NCI-H774 (cell line): ENCODE results near the gene GGTLC2.
"Not testable (repeated sequence)": the region's sequence is repeated elsewhere in the genome, so short reads cannot be mapped to it uniquely, and the experiment has no call there.

Source experiments
- DNase-seq: peaks from one replicate; lab custom pipeline; 2025; lab: John Stamatoyannopoulos, UW

The GGTLC2 gene

DNA sequence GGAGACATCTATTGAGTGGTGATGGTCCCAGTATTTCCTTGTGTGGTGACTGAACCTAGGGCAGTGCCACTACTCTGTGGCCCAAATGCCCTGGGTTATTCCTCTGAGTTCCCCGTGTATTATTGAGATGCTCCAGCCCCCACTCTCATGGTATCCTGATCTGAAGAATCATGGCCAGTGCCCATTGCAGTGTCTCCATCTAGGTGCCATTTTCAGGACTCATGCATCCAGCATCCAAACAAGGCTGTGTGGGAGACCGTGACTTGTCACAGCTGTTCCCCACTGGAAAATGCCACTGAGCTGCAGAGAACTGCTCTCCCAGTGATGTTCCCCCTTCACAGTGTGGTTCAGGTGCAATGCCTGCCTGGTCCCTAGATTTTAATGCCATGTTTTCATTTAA is 24.7 kb downstream of the GGTLC2 start:
- no peak for DNase-seq

DNA sequence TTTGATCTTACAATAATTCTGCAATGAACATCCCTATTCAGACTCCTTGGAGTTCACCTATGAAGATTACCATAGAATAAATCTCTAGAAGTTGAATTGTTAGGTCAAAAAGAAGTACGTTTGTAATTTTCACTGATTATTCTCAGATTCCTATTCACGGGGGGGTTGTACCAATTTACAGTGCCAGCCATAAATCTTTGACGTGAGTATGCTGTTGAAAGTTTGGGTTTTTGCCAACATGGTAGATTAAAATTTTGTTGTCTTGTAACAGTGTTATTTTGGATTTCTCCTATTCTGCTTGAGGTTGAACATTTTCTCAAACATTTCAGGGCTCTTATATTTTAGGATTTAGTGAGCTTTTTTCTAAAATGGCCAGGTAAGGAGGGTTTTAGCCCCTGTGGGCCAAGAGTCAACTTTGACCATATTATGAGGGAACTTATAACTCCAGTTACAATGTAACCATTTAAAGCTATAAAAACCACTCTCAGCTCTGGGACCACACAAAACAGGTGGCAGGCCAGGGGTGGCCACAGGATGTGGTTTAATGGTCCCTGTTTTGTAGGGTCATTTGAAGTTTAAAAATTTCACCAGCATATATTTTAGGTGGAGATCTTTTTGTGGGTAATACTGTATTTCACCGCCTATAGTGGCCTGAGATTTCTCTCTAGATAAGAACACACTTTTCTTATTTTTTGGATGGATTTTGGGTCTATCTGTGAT is 25.8 kb downstream of the GGTLC2 start:
- DNase-seq, result no peak

DNA sequence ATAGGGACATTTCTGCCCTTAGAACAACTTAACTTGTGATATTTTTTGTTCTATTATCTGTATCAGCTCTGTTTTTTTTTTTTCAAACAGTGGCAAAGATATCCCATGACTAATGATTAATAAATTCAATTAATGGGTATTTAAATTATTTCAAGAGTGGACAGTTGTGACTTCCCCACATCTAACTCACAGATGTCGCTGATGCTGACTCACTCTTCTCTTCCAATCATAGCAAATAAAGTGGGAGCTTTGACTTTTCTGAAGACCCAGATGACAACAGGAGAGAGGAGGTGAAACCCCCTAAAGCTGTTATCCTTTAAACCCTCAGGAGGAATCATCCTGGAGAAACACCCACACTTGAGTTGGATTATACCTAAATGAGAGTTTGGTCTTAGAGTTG is 27.1 kb downstream of the GGTLC2 start:
- DNase-seq, result no peak

DNA sequence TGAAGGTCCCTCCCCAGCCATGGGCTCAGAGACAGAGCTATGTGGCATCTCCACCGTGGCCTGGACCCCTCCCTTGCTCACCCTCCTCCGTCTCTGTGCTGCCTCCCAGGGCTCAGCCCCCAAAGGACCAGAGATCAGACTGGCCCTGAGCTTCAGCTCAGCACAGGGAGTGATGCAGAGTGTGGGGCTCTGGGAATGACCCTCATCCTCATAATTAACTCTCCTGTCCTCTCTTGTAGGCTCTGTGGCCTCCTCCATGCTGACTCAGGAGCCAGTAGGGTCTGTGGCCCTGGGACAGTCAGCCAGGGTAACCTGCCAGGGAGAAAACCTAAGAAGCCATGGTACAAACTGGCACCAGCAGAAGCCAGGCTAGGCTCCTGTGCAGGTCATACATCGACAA is 28.7 kb downstream of the GGTLC2 start:
- no peak for DNase-seq

DNA sequence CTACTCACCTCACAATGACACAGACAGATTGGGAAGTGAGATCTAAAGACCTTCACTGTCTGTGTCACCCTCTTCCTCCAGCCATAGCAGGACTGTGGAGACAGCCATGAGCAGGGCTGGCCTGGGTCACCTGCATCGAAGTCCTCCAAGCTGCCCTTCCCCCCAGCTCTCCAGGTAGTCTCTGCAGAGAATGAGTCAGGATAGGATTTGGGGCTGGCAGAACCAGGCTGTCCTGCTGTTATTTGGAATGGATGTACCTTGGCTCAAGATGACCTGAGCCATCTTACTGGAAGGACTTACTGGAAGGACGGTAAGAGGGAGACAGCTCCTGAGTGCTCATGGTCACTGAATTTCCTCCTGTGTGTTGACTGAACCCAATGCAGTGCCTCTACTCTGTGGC is 29.2 kb downstream of the GGTLC2 start:
- DNase-seq, result no peak

DNA sequence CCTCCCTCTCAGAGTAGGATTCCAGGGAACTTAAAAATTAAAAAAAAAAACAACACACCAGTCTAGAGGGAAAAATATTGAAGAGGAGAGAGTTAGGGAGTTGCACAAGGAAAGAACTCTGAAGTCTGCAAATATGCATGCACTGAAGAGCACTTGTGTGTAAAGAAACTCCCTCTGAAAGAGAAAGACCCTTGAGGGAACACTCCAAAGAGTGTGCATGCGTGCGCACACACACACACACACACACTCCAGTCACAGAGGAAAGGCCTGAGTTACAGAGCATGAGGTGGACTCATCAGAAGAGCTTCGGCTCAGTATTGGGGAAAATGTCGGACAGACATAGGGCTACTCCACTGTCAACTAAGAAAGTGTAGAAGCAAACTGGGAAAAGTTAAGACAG is 30.1 kb downstream of the GGTLC2 start:
- no peak for DNase-seq

DNA sequence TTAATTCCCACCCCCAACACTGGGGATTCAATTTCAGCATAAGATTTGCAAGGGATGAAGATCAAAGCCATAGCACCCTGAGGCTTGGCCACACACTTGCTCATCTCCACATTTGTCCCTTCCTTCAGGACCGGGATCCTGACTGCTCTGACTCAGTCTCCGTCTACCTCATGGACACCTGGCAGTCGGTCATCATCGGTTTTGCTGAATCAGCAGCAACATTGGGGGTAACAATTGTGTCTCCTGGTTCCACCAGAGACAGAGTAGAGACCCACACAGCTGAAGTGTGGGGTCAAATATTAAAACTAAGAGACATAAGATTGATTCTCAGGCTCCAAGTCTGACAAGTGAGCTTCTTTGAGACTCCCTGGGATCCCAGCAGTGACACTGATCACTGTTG is 34.6 kb downstream of the GGTLC2 start:
- no peak for DNase-seq

DNA sequence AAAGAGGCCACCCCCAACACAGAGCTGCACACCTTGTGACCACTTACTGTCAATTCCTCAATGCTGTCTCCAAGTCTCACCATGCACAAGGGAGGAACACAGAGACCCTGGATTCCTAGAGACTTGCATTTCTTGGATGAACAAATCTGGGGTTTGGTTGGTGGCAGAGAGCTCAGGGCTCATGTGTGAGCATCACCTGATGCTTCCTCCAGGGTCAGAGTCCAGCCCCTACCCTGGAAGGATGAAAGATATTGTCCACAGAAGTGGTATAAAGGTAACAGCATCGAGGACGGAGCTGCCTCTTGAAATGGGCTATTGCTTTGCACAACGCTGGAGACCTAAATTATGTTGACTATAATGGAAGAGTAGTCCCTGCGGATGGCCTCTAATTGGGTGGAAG is 36.0 kb downstream of the GGTLC2 start:
- no peak for DNase-seq

DNA sequence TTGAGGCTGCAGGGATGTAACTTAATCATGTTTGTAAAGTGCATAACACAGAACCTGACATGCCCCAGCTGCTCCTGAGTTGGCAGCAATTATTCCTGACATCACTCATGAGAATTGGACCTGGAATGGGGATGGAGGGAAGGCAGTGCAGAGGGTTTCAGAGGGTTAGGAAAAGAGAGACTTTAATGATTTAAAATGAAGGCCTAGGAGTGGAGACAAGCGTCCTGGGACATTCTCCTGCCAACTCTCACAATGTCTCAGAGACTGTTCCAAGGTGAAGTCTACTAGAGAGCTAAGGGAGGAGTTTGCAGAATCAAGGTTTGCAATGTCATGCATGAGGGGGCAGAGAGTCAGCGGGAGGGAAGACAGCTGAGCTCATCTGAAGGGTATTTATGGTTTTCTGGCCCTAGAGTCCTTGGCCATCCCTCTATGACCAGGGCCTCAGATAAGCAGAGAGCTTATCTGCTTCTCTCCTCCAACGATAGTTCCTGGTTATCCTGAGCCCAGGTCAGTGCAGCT is 36.9 kb downstream of the GGTLC2 start:
- no peak for DNase-seq

DNA sequence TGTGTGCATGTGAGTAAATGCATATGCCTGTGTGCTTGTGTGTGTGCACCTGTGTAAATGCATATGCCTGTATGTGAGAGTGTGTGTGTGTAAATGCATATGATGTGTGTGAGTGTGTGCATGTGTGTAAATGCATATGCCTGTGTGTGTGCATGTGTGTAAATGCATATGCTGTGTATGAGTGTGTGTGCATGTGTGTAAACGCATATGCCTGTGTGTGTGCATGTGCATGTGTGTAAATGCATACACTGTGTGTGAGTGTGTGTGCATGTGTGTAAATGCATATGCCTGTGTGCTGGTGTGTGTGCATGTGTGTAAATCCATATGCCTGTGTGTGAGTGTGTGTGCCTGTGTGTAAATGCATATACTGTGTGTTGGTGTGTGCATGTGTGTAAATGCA is 37.8 kb downstream of the GGTLC2 start:
- DNase-seq, result no peak

DNA sequence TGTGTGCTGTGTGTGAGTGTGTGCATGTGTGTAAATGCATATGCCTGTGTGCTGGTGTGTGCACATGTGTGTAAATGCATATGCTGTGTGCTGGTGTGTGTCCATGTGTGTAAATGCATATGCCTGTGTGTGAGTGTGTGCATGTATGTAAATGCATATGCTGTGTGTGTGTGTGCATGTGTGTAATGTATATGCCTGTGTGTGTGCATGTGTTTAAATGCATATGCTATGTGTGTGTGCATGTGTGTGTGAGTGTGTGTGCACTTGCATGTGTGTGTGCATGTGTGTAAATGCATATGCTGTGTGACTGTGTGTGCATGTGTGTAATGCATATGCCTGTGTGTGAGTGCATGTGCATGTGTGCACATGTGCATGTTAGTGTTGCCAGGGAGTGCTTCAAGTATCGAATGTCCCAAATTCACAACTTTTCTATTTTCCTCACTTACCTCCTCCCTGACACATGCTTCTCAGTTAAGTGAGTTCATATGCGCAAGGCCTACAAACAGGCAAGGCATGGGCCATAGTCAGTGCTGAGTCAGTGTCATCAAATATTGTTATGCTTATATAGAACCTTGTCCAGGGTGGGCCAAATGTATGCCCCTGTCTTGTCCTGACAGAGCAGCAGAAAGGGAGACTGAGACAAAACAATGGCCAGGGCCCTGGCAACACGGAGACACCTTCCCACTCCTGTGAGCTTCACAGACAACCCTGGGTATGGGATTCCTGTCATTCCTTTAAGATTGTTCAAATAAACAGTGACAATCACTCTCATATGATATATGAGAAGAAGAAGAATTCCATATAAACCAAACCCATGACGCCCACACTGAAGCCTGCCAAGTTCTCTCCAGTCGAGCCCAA is 38.6 kb downstream of the GGTLC2 start:
- DNase-seq, result no peak

DNA sequence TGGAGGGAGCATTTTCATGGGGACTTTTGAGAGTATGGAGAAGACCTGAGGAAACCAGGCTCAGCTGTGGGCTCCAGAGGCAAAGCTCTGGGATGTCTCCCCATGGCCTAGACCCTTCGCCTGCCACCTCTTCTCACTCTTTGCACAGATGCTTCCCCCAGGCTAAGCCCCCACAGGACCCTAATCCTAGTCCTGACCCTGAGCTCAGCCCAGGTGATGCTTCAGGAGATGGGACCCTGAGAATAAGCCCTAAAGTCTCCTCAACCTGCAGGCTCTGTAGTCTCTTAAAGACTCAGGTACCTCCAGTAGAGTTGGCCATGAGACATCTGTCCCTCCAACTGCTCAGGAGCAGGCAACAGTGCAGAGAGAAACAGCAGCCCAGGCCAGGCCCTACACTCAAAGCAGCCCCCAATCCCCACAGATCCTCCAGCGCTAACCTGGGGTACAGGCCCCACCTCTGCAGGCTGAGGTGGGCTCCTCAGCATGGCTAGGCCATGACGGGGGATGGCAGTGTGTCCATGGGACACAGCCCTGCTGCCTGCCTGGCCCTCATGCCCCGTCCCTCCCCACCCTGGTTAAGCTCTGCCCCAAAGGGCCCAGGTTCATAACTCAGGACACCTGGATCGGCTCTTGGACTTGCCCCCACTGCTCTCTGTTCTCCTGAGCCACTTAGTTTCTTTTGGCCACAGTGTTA is 39.4 kb downstream of the GGTLC2 start:
- DNase-seq, result no peak

DNA sequence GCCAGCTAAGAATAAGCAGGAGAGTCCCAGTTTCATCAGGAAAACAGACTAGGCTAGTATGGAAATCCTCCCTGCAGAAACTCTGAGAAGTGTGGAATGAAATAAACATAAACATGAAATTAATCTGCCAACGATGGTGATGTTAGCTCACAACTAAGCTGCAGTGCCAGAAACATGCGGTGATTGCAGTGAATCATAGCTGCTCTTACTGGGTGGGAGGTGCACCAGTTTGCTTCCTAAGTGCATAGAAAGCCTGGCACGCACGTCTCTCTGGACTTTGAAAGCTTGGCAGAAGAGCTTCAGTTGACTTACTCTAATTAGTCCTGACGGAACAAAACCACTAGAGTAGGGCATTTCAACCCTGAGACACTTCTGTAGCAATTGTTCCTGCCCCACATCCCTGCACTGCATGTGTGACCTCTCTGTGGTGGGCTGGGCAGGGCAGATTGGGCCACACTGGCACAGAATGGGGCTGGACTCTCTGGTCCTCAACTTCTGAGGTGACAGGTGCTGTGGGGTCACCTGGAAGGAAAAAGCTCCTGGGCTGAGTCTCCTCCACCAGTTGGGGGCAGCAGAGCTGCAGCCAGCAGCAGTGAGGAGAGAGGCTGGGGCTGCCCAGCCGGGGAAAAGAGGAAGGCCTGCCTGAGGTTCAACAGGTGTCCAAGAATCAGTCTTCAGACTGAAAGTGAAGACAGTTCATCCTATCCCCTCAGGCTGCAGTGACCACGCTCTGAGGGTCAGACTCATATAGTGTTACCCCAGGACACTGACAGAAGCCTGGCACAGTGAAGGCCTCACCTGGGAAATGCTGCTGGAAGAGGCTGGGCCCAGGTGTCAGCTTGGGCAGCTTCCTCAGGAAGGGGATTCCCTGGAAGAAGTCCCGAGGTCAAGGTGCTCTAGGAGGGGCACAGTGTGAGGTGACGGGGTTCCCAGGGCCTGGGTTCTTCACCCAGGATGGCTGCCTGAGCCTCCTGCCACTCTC is 40.5 kb downstream of the GGTLC2 start:
- peak; percentile 8 for DNase-seq

DNA sequence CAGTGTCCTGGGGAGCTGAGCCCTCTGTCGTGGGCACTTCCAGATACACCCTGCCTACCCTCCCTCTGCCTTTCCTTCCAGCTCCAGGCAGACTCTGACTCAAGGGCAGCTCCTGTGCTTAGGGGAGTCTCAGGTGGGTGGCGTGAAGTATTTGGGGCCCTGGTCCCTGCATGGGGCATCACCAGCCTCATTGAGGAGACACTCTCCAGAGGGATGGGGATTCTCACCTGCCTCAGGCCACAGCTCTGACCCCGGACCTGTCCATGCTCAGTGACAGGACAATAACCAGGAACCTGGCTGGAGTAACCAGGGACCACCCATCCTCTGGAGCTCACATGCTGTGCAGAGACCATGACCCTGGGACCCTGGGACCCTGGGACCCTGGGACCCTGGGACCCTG is 41.2 kb downstream of the GGTLC2 start:
- no peak for DNase-seq

DNA sequence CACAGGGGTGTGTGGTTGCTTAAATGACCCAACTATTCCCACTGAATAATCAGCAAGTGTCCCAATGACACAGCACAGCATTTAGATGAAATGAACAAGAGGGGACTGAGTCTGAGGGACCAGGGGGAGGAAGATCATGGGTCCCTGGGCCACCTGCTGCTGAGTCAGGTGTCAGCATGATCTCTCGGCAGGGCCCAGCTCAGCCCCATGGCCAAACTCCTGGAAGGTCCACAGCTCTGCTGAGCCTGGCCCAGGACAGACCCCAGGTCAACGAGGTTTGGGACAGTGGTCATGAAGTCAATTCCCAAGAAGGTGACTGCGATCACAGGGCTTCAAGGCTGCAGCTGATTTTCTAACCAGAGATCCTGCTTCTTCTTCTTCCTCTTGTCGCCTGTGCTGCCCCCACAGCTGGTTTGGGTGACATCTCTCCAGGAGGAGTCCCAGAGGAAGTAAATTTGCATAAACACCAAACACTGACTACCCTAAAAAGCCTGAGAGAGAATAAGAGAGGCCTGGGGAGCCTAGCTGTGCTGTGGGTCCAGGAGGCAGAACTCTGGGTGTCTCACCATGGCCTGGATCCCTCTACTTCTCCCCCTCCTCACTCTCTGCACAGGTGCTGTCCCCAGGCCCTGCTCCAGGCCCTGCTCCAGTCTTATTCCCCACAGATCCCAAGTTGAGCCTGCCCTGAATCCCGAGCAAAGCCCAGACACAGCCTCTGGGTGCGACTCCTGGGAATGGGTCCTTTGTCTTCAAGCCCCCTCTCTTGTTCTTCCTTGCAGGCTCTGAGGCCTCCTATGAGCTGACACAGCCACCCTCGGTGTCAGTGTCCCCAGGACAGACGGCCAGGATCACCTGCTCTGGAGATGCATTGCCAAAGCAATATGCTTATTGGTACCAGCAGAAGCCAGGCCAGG is 42.0 kb downstream of the GGTLC2 start:
- DNase-seq, result not testable (repeated sequence)

DNA sequence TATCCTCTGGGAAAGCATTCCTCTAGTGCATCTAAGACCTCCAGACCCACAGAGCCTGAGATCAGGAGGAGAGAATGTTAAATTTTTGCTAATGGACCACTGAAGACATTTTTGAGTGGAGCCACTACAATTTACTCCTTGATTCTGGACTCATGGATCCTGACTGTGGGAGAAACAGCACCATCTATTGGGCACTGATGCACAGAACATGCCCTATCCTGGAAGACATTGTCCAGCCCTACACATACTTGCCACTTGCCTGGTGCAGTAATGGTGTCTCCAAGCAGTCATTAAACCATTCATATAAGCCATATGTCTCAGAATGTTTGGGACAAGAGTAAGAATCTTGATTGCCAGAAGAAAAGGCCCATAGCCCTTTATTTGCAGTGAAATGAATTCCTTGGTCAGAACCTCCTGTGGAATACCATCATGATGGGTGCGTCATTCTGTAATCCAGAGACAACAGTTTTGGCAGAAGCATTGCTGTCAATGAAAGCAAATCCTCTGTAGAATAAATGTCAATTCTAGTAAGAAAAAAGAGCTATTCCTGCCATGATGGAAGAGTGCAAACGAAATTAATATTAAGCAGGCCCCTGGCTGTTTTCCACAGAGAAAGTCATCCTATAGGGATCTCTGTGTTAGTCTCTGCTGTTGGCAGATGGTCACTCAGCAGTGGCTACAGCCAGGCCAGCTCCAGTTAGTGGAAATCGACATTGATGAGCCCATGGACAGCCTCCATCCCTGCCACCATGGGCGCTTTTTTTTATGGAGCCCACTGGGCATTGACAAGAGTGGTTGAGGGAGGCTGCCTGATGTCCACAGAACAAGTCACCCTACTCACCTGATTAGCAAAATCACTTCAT is 43.5 kb downstream of the GGTLC2 start:
- DNase-seq, result peak; percentile 2

DNA sequence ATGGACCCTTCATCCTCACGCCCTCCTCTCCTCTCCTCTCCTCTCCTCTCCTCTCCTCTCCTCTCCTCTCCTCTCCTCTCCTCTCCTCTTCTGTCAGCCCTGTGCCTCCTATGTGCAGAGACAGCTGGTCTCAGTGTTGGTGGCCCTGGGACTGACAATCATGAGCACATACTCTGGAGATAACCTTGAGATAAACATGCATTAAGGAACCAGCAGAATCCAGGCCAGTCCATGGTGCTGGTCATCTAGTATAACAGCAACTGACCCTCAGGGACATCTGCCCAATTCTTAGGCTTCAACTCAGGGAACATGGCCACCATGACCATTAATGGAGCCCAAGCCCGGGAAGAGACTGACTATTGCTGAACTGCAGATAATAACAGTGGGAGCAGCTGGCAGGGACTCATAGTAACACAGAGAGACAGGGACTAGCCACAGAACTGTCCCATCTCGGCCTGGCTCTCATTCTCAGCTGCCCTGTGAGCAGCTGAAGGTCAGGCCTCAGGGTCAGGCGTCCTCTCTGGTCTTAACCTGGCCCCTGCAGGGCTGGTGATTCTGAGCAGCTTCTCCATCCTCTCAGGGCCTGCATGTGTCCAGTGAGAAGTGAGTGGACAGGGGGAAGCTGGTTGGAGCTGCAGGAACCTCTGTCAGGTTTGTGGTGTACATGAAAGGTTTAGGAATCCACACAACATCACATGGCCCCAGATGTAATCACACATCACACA is 45.4 kb downstream of the GGTLC2 start:
- no peak for DNase-seq

DNA sequence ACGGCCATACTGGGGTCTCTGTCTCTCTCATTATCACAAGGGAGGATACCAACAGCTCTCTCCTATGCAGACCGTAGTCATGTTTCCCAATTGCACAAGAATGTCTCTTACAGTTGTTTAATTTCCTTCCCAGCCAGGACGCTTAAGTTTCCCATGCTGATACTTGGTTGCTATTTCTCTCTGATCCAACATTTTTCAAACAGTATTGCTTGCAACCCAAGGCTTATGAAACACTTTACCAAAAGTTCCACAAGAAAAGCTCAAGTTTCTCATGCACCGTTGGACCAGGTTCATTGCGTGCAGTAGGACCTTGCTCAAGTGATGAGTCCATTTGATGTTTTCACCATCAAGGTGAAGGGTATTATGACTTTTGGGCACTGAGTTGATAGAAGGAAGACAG is 46.6 kb downstream of the GGTLC2 start:
- no peak for DNase-seq
